ENCODE data around the gene ARMCX1. TPM values are rescaled to one million over a fixed set of nuclear protein-coding genes. Genes with fewer than 3 reads are reported as not detected.

ARMCX1 gene
- total and polyA plus RNA-seq, 4 donors: 10.1 to 50.9 (median 17.5) TPM

GRCh38 chrX:101551380-101551767 is 1.0 kb downstream of the ARMCX1 start:
- 37 to 50% methylated on average over 9 to 10 of the region's 10 CpGs for WGBS, 2 donors
- H3K27ac ChIP-seq (ENCODE audit: low read depth in 1 of 2, low read length in 1 of 2): no peak overlapping the region

DNA sequence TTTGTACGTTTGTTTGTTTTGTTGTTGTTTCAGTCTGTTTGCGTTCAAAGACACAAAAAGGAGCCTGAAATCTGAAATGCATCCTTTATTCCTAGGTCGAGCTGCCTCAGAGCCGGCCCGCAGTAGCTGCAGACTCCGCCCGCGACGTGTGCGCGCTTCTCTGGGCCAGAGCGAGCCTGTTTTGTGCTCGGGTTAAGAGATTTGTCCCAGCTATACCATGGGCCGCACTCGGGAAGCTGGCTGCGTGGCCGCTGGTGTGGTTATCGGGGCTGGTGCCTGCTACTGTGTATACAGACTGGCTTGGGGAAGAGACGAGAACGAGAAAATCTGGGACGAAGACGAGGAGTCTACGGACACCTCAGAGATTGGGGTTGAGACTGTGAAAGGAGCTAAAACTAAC is 2.4 kb downstream of the ARMCX1 start:
- no peak for TF ChIP-seq CTCF (IDR thresholded peaks at IDR 0.05; ENCODE audit: control extremely low read depth, extremely low read depth)
- ATAC-seq (ENCODE audit: insufficient read depth, low FRiP score) (no peak), DNase-seq (no peak)
- H3K27ac ChIP-seq (ENCODE audit: low read depth in 1 of 2, low read length in 1 of 2): no peak overlapping the region
- H3K4me3 ChIP-seq: no peak overlapping the region
- WGBS, 2 donors: 79 to 96% methylated on average over 21 to 23 of the region's 23 CpGs
- no peaks in the 10 kb centered on the region for H3K9me3 ChIP-seq (ENCODE audit: control insufficient read depth in 4 of 4, insufficient read depth in 3 of 4, low read length in 3 of 4)
- peaks cover 0 to 6% (median 0%) of the 10 kb centered on the region in 5 donors for H3K4me1 ChIP-seq (ENCODE audit: control insufficient read depth in 5 of 5, insufficient read depth in 5 of 5, low read length in 5 of 5)
- H3K9ac ChIP-seq (ENCODE audit: insufficient read depth in 1 of 2, low read length in 2 of 2): no peak overlapping the region
- peaks cover 0 to 3% (median 0%) of the 10 kb centered on the region in 3 donors for H3K27me3 ChIP-seq (ENCODE audit: control insufficient read depth in 3 of 3, insufficient read depth in 3 of 3, low read length in 2 of 3)
- H3K36me3 ChIP-seq (ENCODE audit: control insufficient read depth in 4 of 4, insufficient read depth in 4 of 4, low read length in 4 of 4): peaks cover 0 to 9% (median 4%) of the 10 kb centered on the region in 4 donors

More at GRCh38 chrX:101551380-101551767, 1.0 kb downstream of the ARMCX1 start:
- Histone ChIP-seq H3K27me3 (ENCODE audit: control insufficient read depth in 3 of 3, insufficient read depth in 3 of 3, low read length in 2 of 3) (peaks cover 0 to 3% (median 0%) of the 10 kb centered on the region in 3 donors), H3K9me3 (ENCODE audit: control insufficient read depth in 4 of 4, insufficient read depth in 3 of 4, low read length in 3 of 4) (no peaks in the 10 kb centered on the region), H3K4me1 (ENCODE audit: control insufficient read depth in 5 of 5, insufficient read depth in 5 of 5, low read length in 5 of 5) (peaks cover 0 to 6% (median 0%) of the 10 kb centered on the region in 5 donors), H3K9ac (ENCODE audit: insufficient read depth in 1 of 2, low read length in 2 of 2) (peak overlapping the region; percentile 30 to 78), H3K4me3 (peak overlapping the region; percentile 48), H3K36me3 (ENCODE audit: control insufficient read depth in 4 of 4, insufficient read depth in 4 of 4, low read length in 4 of 4) (peaks cover 0 to 9% (median 4%) of the 10 kb centered on the region in 4 donors)
- DNase-seq (no peak), ATAC-seq (ENCODE audit: insufficient read depth, low FRiP score) (no peak)
- no peak for TF ChIP-seq CTCF (IDR thresholded peaks at IDR 0.05; ENCODE audit: control extremely low read depth, extremely low read depth)

DNA sequence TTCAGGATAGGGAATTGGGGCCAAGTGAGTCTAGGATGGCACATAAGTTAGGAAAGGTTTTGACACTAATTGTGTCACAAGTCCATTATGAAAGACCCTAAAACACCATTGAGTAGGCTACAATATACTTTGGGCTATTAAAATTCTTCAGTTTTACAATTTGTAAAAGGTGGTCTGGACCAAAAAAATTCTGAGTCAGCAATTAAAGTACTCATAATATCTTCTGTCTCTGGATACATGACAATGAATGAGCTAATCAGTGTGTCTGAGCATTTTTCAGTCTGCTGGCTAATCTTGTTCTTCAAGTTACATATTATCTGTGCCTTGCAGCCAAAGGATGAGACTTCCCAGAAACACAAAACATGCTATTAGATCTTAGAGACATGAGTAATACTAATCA is 14.3 kb downstream of the ARMCX1 start:
- Histone ChIP-seq H3K9ac (ENCODE audit: insufficient read depth in 1 of 2, low read length in 2 of 2) (no peak overlapping the region), H3K4me1 (ENCODE audit: control insufficient read depth in 5 of 5, insufficient read depth in 5 of 5, low read length in 5 of 5) (no peaks in the 10 kb centered on the region), H3K27me3 (ENCODE audit: control insufficient read depth in 3 of 3, insufficient read depth in 3 of 3, low read length in 2 of 3) (no peaks in the 10 kb centered on the region), H3K36me3 (ENCODE audit: control insufficient read depth in 4 of 4, insufficient read depth in 4 of 4, low read length in 4 of 4) (no peaks in the 10 kb centered on the region), H3K9me3 (ENCODE audit: control insufficient read depth in 4 of 4, insufficient read depth in 3 of 4, low read length in 3 of 4) (peaks cover 0 to 2% (median 0%) of the 10 kb centered on the region in 4 donors), H3K27ac (ENCODE audit: low read depth in 1 of 2, low read length in 1 of 2) (no peak overlapping the region), H3K4me3 (no peak overlapping the region)
- ATAC-seq (ENCODE audit: insufficient read depth, low FRiP score) (no peak), DNase-seq (no peak)
- no peak for TF ChIP-seq CTCF (IDR thresholded peaks at IDR 0.05; ENCODE audit: control extremely low read depth, extremely low read depth)

Measured in lung (tissue), 12 donors.